Glutamatergic neuron (in vitro differentiated cells): ENCODE measurements around the gene TTC29. TPM values are rescaled to one million over a fixed set of nuclear protein-coding genes. Genes with fewer than 3 reads are reported as not detected.

Experiments used
- DNase-seq: peaks from one replicate; pipeline ENCODE4 v3.0.0; 2022
- H3K27ac Mint-ChIP-seq: one replicate; pipeline ENCODE4 v1.8.0; 2020; ENCODE audit warnings: mild to moderate bottlenecking, mixed read lengths, inconsistent platforms; ENCODE audit not compliant: unreplicated experiment
- H3K27me3 Mint-ChIP-seq: one replicate; pipeline ENCODE4 v1.8.0; 2020; ENCODE audit warnings: mild to moderate bottlenecking, moderate library complexity, mixed read lengths, inconsistent platforms; ENCODE audit not compliant: unreplicated experiment
- H3K36me3 Mint-ChIP-seq: one replicate; pipeline ENCODE4 v1.8.0; 2020; ENCODE audit warnings: mild to moderate bottlenecking, mixed read lengths, inconsistent platforms; ENCODE audit not compliant: unreplicated experiment
- H3K4me1 Mint-ChIP-seq: one replicate; pipeline ENCODE4 v1.8.0; 2020; ENCODE audit warnings: mild to moderate bottlenecking, low read depth, mixed read lengths, inconsistent platforms; ENCODE audit not compliant: unreplicated experiment
- H3K4me3 Mint-ChIP-seq: one replicate; pipeline ENCODE4 v1.8.0; 2020; ENCODE audit warnings: mild to moderate bottlenecking, mixed read lengths, inconsistent platforms; ENCODE audit not compliant: unreplicated experiment
- H3K9me3 Mint-ChIP-seq: one replicate; pipeline ENCODE4 v1.8.0; 2020; ENCODE audit warnings: mild to moderate bottlenecking, moderate library complexity, mixed read lengths, inconsistent platforms; ENCODE audit not compliant: unreplicated experiment
- total RNA-seq: library from RNA; stranded (reverse); fragmentation: NEBNext Ultra II Directional; extraction: Animal tissue kit (Norgen Biotek cat#: 25700); gene quantifications from one replicate; pipeline ENCODE4 v1.2.1, GENCODE V29; 2021; ENCODE audit not compliant: unreplicated experiment
- TF ChIP-seq, protein P1 (sequence below): fragments of 200-600 bp; sonication (generic); IDR thresholded peaks from one replicate; pipeline ENCODE4 v1.5.0; 2021; ENCODE audit not compliant: partially characterized antibody, unreplicated experiment

The TTC29 gene
- total RNA-seq, 1 donor from 2014 or later = 0.44 TPM

DNA sequence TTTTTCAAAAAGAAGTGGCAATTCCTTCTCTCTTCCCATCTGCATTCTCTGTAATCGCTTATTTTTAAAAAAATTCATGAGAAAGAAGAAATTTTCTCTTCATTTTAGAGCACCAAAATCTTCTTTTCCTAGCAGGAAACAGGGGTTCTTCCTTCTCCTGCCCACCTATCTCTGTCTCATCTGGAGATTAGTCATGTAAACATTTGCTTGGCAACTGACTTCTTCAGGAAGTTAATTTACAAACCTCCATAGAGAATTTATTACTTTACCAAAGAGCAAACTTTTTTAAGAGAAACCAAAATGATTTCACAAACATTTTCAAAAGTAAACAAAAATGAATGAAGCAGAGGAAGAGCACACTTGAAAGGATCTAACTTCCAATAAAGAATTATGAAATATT is 13.5 kb downstream of the TTC29 start:
- no peaks in the 10 kb centered on the region for H3K4me1 Mint-ChIP-seq
- DNase-seq = no peak
- no peak overlapping the region for H3K4me3 Mint-ChIP-seq
- peaks cover 2% of the 10 kb centered on the region for H3K27me3 Mint-ChIP-seq
- H3K27ac Mint-ChIP-seq = no peak overlapping the region
- TF ChIP-seq, protein P1, sequence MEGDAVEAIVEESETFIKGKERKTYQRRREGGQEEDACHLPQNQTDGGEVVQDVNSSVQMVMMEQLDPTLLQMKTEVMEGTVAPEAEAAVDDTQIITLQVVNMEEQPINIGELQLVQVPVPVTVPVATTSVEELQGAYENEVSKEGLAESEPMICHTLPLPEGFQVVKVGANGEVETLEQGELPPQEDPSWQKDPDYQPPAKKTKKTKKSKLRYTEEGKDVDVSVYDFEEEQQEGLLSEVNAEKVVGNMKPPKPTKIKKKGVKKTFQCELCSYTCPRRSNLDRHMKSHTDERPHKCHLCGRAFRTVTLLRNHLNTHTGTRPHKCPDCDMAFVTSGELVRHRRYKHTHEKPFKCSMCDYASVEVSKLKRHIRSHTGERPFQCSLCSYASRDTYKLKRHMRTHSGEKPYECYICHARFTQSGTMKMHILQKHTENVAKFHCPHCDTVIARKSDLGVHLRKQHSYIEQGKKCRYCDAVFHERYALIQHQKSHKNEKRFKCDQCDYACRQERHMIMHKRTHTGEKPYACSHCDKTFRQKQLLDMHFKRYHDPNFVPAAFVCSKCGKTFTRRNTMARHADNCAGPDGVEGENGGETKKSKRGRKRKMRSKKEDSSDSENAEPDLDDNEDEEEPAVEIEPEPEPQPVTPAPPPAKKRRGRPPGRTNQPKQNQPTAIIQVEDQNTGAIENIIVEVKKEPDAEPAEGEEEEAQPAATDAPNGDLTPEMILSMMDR = no peak
- no peaks in the 10 kb centered on the region for H3K36me3 Mint-ChIP-seq
- H3K9me3 Mint-ChIP-seq = no peaks in the 10 kb centered on the region

DNA sequence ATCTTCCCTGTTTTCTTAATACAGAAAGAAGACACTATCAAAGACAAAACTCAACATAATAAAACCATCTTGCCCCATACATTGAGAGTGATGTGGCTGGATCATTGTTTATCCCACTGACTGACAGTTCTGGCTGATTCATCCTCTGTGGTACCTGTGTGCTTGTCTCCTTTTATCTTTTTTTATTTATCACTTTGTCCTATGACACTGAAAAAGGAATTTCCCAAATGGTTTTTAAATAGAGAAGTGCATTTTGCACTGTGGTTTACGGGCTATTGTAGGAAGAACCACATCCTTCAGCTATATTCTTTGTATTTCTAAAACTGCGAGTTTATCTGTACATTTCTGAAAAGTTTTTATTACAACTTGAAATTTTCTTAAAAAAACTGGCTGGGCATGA is 15.0 kb downstream of the TTC29 start:
- TF ChIP-seq, protein P1 = no peak
- no peaks in the 10 kb centered on the region for H3K4me1 Mint-ChIP-seq
- H3K27ac Mint-ChIP-seq = no peak overlapping the region
- no peaks in the 10 kb centered on the region for H3K36me3 Mint-ChIP-seq
- H3K9me3 Mint-ChIP-seq = no peaks in the 10 kb centered on the region
- peaks cover 2% of the 10 kb centered on the region for H3K27me3 Mint-ChIP-seq
- H3K4me3 Mint-ChIP-seq = no peak overlapping the region
- DNase-seq = no peak

DNA sequence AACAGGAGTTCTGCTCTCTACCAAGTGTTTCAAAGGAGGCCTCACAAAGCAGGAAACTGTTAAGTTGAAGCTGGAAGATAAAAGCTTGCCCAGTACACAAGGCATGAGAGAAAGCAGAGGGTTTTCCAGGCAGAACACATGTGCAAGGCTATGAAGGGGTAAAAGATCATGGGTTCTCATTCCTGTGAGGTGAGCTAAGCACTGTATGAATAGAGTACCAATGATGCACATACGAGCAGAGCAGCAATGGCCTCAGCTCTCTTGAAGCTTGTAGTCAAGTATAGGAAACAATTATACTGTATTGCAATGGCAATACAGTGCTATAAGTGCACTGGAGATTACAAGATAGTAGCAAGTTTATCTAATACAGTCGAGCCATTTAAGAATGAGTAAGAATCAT is 18.0 kb downstream of the TTC29 start:
- Mint-ChIP-seq H3K9me3 (no peaks in the 10 kb centered on the region), H3K4me1 (no peaks in the 10 kb centered on the region), H3K27ac (no peak overlapping the region), H3K4me3 (no peak overlapping the region), H3K36me3 (no peaks in the 10 kb centered on the region), H3K27me3 (peaks cover 2% of the 10 kb centered on the region)
- TF ChIP-seq, protein P1 = no peak
- no peak for DNase-seq

DNA sequence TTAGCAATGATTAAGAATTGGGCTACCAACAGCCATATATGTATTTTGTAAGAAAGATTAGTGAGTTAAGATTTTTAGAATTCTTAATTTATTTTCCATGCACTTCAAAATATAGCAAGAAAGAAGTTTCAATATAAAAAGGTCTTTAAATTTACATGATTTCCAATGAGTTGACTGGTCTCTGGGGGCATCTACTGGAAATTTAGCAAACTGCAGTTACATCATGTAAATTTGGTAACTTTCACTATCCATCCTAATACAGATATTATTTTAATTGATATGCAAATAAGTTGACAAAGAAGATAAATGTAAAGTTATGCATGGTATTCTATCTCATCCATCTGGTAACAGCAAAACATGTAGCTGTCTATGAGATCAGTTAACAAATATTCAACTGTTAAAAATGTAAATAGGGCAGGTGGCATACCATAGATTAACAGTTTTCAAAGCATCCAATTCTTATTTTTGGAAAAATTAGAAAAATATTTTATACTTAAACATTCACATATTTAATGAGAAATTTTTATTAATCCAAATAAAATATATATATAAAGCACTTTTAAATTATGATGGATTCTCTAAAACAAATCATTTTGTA is 29.1 kb downstream of the TTC29 start:
- TF ChIP-seq, protein P1 = peak; percentile 77
- Mint-ChIP-seq H3K36me3 (no peaks in the 10 kb centered on the region), H3K27ac (no peak overlapping the region), H3K27me3 (no peaks in the 10 kb centered on the region), H3K4me1 (peaks cover 3% of the 10 kb centered on the region), H3K4me3 (no peak overlapping the region), H3K9me3 (no peaks in the 10 kb centered on the region)
- no peak for DNase-seq

DNA sequence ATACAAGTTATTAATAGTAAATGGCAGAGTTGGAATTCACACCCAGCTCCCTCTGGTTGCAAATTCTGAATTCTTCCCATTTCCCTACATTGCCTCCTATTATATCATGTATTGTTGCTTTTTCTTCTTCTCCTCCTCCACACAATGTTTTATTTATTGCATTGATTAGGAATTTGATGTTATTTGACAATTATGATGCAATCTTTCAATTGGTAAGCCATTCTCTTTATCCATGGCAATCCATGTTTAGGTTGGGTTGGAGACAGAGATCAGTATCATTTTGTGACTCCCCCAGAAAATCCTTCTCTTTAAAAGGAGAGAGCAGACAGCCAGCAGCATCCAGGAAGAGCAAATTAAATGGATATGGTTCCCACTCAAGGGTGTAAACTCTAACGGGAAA is 30.5 kb downstream of the TTC29 start:
- H3K27ac Mint-ChIP-seq = no peak overlapping the region
- TF ChIP-seq, protein P1 = no peak
- H3K27me3 Mint-ChIP-seq = no peaks in the 10 kb centered on the region
- H3K4me1 Mint-ChIP-seq = peaks cover 3% of the 10 kb centered on the region
- no peaks in the 10 kb centered on the region for H3K9me3 Mint-ChIP-seq
- no peaks in the 10 kb centered on the region for H3K36me3 Mint-ChIP-seq
- H3K4me3 Mint-ChIP-seq = no peak overlapping the region
- DNase-seq = no peak
